ENCODE measurements around the gene CSNK1E.

The CSNK1E gene

GRCh38 chr22:38300197-38300945, 16.9 kb downstream of the CSNK1E start:
- H4K20me1 ChIP-seq (ENCODE audit: control insufficient read depth, insufficient read depth, low read depth, low read length): peaks cover 17% of the 10 kb centered on the region
- H3K27me3 ChIP-seq (ENCODE audit: control insufficient read depth, low read length): no peaks in the 10 kb centered on the region
- no peak overlapping the region for H3K27ac ChIP-seq (ENCODE audit: low read depth, low read length)
- no peak overlapping the region for H3K4me2 ChIP-seq (ENCODE audit: low read length)
- H3K9me2 ChIP-seq (replicated peaks; ENCODE audit: control insufficient read depth, low read length): no peaks in the 10 kb centered on the region
- no peaks in the 10 kb centered on the region for H3K9me3 ChIP-seq (ENCODE audit: control insufficient read depth, insufficient read depth, low read length)
- TF ChIP-seq CTCF (IDR thresholded peaks at IDR 0.05; ENCODE audit: low read depth, low read length, poor library complexity, severe bottlenecking): no peak
- TF ChIP-seq EZH2phosphoT487 (IDR thresholded peaks at IDR 0.05; ENCODE audit: borderline replicate concordance, low read length): no peak
- H3K36me3 ChIP-seq (ENCODE audit: control insufficient read depth, low read length): peaks cover 89% of the 10 kb centered on the region
- no peak overlapping the region for H3K4me3 ChIP-seq (ENCODE audit: low read length)
- peaks cover 5% of the 10 kb centered on the region for H3K4me1 ChIP-seq (ENCODE audit: control insufficient read depth, low read length)
- peaks cover 4% of the 10 kb centered on the region for H3F3A ChIP-seq (ENCODE audit: control insufficient read depth, insufficient read depth)
- peaks cover 27% of the 10 kb centered on the region for H3K79me2 ChIP-seq (ENCODE audit: control insufficient read depth, low read length)

GRCh38 chr22:38299770-38300102, 17.5 kb downstream of the CSNK1E start:
- Histone ChIP-seq H3K27ac (ENCODE audit: low read depth, low read length) (no peak overlapping the region), H3K36me3 (ENCODE audit: control insufficient read depth, low read length) (peaks cover 95% of the 10 kb centered on the region), H4K20me1 (ENCODE audit: control insufficient read depth, insufficient read depth, low read depth, low read length) (peaks cover 17% of the 10 kb centered on the region)

GRCh38 chr22:38298312-38299005, 18.8 kb downstream of the CSNK1E start:
- Histone ChIP-seq H3K79me2 (ENCODE audit: control insufficient read depth, low read length) (peaks cover 8% of the 10 kb centered on the region), H4K20me1 (ENCODE audit: control insufficient read depth, insufficient read depth, low read depth, low read length) (peaks cover 4% of the 10 kb centered on the region; the same call in 1 of the 2 replicates), H3K4me1 (ENCODE audit: control insufficient read depth, low read length) (no peaks in the 10 kb centered on the region), H3K27me3 (ENCODE audit: control insufficient read depth, low read length) (no peaks in the 10 kb centered on the region), H3K9me3 (ENCODE audit: control insufficient read depth, insufficient read depth, low read length) (no peaks in the 10 kb centered on the region), H3K4me3 (ENCODE audit: low read length) (no peak overlapping the region), H3F3A (ENCODE audit: control insufficient read depth, insufficient read depth) (no peaks in the 10 kb centered on the region), H3K36me3 (ENCODE audit: control insufficient read depth, low read length) (peaks cover 92% of the 10 kb centered on the region), H3K4me2 (ENCODE audit: low read length) (no peak overlapping the region), H3K27ac (ENCODE audit: low read depth, low read length) (no peak overlapping the region), H3K9me2 (replicated peaks; ENCODE audit: control insufficient read depth, low read length) (no peaks in the 10 kb centered on the region)
- no peak for TF ChIP-seq EZH2phosphoT487 (IDR thresholded peaks at IDR 0.05; ENCODE audit: borderline replicate concordance, low read length)
- TF ChIP-seq CTCF (IDR thresholded peaks at IDR 0.05; ENCODE audit: low read depth, low read length, poor library complexity, severe bottlenecking): peak; percentile 76

More at GRCh38 chr22:38299770-38300102, 17.5 kb downstream of the CSNK1E start:
- H3F3A ChIP-seq (ENCODE audit: control insufficient read depth, insufficient read depth): no peaks in the 10 kb centered on the region
- no peak overlapping the region for H3K4me2 ChIP-seq (ENCODE audit: low read length)
- no peaks in the 10 kb centered on the region for H3K27me3 ChIP-seq (ENCODE audit: control insufficient read depth, low read length)
- H3K79me2 ChIP-seq (ENCODE audit: control insufficient read depth, low read length): peaks cover 21% of the 10 kb centered on the region
- H3K9me3 ChIP-seq (ENCODE audit: control insufficient read depth, insufficient read depth, low read length): no peaks in the 10 kb centered on the region
- no peak overlapping the region for H3K4me3 ChIP-seq (ENCODE audit: low read length)
- no peaks in the 10 kb centered on the region for H3K9me2 ChIP-seq (replicated peaks; ENCODE audit: control insufficient read depth, low read length)
- no peaks in the 10 kb centered on the region for H3K4me1 ChIP-seq (ENCODE audit: control insufficient read depth, low read length)
- TF ChIP-seq EZH2phosphoT487 (IDR thresholded peaks at IDR 0.05; ENCODE audit: borderline replicate concordance, low read length) (no peak), CTCF (IDR thresholded peaks at IDR 0.05; ENCODE audit: low read depth, low read length, poor library complexity, severe bottlenecking) (no peak)
